ENCODE results near the gene NKX1-1.
"Not testable (repeated sequence)": the region's sequence is repeated elsewhere in the genome, so short reads cannot be mapped to it uniquely, and the experiment has no call there.

NKX1-1 gene

DNA sequence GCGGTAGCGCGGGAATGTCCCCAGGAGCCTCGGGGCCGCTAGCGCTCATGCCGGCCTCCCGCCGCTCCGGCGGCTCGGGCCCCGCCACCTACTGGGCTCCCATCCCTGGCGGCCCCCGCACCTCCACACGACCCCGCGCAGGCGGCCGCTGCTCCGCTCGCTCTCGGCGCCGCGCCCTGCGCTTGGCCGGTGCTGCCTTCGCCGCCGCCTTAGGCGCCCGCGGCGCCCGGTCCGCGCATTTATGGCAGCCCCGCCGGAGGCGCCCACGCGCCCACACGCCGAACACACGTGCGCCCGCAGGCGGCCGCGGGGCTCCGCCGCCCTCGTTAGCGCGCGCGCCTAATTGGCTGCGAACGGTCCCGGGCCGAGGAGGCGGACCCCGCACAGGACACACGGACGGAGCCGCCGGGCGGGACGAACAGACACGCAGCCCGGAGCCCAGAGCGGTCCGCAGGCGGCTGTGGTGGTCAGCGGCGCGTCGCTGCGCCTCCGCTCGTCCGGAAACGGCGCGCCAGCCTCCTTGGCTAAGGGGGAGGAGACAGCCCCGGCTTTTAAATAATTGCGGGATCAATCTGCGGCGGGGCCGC, at the start of gene NKX1-1:
NKX1-1 (minus strand) TSS at position 49 of the 587 bp plus-strand sequence; CDS start at position 49, 0 bp downstream.
- DNase-seq, result no peak

GRCh38 chr4:1453731-1454130, 47.5 kb upstream of the NKX1-1 start:
- no peak for DNase-seq

GRCh38 chr4:1452431-1453051, 46.3 kb upstream of the NKX1-1 start:
- DNase-seq, result no peak

DNA sequence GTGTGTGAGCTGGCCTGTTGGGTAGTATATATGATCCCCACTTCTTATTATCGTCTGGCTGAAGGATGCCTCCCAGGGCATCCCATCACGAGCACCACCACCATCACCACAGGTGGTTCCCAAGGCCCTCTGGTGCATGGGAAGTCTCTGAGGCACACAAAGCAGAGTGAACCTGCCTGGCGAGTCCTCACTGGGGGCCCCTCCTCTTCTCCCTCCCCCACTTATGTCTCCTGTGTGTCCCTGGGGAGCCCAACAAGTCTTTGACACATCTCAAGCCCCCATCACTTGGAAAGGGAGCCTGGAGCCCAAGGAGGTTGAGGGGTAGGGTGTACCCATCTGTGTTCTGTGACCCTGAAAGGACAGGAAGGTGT, 45.5 kb upstream of the NKX1-1 start:
- no peak for DNase-seq

- no peak for DNase-seq
Observed at GRCh38 chr4:1451106-1451751, 45.0 kb upstream of the NKX1-1 start.

DNA sequence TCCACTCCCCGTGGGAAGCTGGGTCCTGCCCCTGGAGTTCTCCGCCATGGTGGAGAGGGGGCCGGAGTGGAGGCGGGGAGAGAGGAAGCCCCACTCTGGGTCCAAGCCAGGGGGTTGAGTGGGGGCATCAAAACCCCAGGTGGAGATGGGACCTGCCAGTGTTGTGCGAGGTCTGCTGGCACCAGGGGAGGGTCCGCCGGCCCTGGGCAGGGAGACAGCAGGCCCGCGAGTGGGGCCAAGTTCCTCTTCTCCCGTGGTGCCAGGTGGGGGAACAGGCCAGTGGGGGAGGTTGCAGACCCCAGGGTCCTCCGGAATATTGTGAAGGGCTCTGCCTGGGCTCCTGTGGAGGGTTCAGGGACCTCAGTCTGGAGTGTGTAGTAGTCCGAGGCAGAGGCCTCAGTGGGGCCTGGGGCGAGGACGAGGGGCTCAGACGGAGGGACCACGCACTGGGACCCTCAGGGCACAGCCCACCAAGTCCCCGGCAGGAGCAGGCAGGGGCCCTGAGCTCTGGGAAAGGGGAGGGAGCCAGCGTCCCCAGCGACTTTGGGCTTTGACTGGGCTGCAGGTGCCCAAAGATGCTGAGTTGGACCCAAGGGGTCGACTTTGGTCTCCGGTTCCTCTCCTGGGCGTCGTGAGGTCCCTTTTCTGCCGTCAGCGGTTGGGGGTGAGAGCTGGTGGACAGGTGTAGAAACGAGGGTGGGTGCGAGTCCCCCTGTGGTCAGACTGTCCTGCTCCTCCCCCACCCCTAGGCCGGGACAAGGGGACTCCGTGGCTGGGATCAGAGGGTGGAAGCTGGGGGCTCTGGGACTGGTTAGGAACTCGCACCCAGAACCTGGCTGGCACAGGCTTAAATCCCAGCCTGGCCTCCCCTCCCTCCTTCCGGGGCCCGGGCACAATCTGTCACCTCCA, 43.8 kb upstream of the NKX1-1 start:
- DNase-seq, result no peak

- no peak for DNase-seq
Observed at GRCh38 chr4:1449475-1449832, 43.2 kb upstream of the NKX1-1 start.

DNA sequence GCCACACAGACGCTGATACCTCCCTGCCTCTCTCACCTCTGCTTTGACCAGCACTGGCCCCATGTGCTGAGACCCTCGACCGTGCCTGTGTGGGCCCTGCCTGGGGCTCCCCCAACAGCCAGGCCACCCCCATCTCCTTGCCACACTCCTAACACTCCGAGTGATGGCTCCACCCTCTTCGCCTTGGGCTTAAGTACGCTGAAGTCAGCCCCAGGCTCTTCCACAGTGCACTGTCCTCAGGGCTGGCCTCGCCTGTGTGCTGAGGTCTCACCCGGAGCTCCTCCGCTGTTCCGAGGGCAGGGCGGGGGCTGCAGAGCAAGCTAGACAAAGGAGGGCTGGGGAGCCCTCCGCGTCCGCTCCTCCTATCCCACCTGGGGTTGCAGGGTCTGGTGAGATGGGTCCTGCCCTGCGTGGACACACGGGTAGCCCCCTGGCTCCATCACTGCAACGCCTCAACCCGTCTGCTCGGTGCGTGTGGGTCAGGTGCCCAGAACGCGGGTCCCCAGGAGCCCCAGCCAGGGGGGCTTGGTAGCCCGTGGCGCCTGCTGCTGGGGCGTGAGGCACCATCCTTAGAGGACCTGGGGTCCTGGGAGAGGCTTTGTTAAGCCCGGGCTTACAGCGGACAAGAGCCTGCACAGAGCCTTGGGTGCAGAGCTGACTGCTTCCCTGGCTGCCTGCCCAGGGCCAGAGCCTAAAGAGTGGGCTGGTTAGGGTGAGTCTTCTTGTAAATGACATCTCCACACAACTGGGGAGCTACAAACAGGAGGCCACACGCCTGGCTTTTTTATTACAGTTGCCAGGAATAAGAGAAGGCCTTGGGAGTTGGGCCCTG, 42.6 kb upstream of the NKX1-1 start:
- no peak for DNase-seq

- DNase-seq, result no peak
Observed at GRCh38 chr4:1447676-1448588, 41.7 kb upstream of the NKX1-1 start.

DNA sequence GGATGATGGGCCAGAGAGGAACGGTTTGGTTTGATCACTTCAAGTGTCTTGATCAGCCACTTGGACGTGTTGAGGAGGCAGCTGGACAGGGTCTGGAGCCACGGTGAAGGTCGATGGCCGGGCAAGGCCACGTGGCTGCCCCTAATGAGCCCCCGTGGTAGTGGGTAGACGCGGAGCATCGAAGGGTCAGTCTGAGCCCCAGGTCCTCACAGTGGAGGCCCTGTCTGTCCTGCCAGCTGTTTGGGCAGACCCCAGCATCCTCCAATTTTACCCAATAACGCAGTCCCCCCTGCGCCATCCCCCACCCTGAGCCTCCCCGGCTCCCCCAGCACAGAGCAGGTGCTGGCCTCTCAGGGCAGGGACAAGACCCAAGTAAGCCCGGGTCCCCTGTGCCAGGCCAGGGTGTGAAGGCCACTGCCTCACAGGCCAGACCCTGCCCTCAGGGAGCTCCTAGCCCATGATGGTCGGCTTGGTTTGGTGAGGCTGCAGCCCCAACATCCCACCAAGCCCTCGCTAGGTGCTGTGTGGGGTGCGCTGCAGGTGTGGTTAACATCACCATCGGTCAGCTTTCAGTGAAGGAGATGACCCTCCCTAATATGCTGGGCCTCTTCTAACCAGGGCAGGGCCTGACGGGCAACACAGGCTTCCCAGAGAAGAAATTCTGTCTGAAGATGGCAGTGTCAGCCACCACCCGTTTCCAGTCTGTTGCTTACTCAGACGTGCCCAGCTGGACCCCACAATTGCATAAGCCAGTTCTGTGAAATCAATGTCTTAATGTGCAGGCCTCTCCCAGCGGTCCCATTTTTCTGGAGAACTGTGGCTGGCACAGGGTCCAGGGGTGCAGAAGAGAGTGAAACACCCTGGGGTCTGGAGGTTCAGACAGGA, 40.5 kb upstream of the NKX1-1 start:
- no peak for DNase-seq

DNA sequence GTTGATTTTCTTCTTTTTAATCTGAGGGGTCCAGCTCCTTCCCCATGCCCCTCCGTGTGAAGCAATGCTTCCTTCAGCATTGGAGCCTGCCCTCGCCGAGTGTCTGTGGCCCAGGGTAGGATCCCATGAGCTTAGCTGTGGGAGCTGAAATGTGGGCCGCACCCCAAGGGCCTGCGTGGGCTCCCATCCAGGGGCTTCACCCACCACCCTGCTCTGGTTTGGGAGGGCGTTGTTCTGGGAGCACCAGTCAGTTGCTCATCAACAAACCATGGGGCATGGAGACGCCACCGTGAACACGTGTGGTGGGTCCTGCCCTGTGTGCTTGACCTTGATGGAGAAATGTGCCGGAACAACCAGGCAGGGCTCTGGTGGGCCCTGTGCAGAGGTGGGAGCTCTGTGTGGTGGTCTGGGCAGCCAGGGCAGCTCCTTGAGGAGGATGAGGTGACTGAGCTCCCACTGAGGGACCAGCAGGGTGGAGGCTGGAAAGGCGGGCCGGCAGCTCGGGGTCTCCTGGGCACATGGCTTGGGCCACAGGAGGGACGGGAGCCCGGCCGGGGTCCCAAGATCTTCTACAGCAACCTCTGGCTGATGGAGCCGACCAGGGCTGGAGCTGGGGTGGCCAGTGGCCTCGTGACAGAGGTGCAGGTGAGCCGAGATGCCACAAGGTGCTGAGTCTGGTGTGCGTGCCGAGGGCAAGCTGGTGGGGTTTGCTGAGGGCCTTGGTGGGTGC, 39.6 kb upstream of the NKX1-1 start:
- DNase-seq, result no peak

GRCh38 chr4:1443688-1444172, 37.5 kb upstream of the NKX1-1 start:
- not testable (repeated sequence) for DNase-seq

DNA sequence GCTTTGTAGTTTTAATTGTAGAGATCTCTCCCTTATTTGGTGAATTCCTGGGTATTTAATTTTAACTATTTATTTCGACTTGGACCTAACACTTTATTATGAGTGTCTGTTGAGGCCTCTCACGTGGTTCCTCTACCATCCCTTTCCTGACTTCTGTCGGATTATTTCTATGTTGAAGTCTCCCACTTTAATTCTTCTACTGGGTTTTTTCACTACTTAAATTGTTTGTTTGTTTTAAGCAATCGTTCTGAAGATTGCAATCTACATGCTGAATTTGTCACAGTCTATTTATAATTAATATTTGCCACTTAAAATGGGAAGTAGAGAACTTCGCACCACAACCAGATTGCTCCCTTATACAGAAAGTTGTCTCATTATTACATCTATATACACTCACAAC, 20.8 kb upstream of the NKX1-1 start:
- DNase-seq, result no peak

DNA sequence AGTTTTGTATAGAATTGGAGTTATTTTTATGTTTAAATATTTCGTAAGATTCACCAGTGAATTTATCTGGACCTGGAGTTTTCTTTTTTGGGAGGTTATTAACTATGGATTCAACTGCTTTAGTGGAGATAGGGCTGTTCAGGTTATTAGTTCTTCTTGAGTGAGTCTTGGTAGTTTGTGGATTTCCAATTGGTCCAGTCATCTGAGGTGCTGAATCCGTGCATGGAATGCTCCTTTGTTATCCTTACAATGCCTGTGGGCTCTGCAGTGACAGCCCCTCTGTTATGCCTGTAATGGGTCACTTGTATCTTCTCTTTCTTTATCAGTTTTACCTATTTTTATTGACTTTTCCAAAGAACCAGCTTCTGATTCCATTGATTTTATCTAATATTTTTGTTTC, 15.4 kb upstream of the NKX1-1 start:
- DNase-seq, result no peak

- DNase-seq, result no peak
Observed at GRCh38 chr4:1419708-1420107, 13.5 kb upstream of the NKX1-1 start.

- no peak for DNase-seq
Observed at GRCh38 chr4:1418494-1419285, 12.4 kb upstream of the NKX1-1 start.

DNA sequence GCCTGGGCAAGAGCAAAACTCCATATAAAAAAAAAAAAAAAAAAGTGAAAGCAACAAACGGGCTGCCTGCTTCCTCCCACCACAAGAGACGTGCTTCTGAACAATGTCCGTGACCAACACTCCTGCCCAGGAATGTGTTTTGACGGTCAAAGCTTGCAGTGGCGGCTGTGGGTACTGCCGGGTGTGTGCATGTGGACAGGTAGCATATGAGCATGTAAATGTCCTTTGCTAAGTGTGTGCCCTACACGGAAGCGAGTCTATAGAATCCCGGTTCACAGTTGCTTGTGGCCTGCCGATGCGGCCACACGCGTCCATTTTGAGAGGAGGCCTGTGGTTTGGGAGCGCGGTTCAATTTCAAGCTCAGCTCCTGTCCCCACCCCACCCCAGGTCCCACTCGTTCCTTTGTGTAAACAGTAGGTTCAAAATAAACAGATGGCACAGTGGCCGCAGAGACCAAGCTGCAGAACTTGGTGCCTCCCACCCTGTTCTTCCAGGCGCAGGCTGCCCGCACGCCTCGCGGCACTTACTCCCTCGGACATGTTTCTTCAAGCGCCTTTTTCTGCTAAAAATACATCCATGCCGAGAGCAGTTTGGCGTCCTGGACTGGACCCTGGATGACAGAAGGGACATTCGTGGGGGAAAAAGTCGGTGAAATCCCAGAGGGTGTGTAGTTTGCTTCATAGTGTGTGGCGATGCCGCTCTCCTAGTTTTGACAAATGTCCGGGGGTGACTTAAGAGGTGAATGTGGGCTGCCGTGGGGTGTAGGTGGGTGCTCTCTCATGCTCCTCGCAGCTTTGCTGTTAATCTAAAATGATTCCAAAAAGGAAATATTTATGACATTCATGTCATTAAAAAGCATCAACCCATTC, 11.5 kb upstream of the NKX1-1 start:
- no peak for DNase-seq

GRCh38 chr4:1416948-1417260, 10.7 kb upstream of the NKX1-1 start:
- DNase-seq, result no peak
